Uterus (tissue), 2 donors: ENCODE results near the gene TSPAN13.

Experiments used
- CTCF ChIP-seq, 4 experiments: fragments of 200-600 bp in 2 of 4; fragments of 450-650 bp in 2 of 4; sonication (generic) in 2 of 4; IDR thresholded peaks; one replicate each; pipeline ENCODE4 v1.5.1; 2016 to 2019; ENCODE audit warnings: antibody characterized with exemption in 4 of 4, mild to moderate bottlenecking in 2 of 4, moderate library complexity in 1 of 4
- POLR2A ChIP-seq, 2 donors: fragments of 450-650 bp; IDR thresholded peaks; one replicate each; pipeline ENCODE4 v1.6.1; 2016; ENCODE audit warnings: antibody characterized with exemption in 2 of 2, mild to moderate bottlenecking in 1 of 2, moderate library complexity in 1 of 2

GRCh38 chr7:16741676-16742075 is 11.9 kb upstream of the TSPAN13 start:
- no peak for TF ChIP-seq POLR2A (IDR thresholded peaks at IDR 0.05)
- TF ChIP-seq CTCF (IDR thresholded peaks at IDR 0.05) = no peak
